ENCODE results near the gene RPUSD4.

GRCh38 chr11:126212089-126212660, 725 bp upstream of the RPUSD4 start:
- TF ChIP-seq, protein P1, sequence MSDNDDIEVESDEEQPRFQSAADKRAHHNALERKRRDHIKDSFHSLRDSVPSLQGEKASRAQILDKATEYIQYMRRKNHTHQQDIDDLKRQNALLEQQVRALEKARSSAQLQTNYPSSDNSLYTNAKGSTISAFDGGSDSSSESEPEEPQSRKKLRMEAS (IDR thresholded peaks at IDR 0.05; ENCODE audit: low read depth, low read length): no peak
- TF ChIP-seq, protein P2, sequence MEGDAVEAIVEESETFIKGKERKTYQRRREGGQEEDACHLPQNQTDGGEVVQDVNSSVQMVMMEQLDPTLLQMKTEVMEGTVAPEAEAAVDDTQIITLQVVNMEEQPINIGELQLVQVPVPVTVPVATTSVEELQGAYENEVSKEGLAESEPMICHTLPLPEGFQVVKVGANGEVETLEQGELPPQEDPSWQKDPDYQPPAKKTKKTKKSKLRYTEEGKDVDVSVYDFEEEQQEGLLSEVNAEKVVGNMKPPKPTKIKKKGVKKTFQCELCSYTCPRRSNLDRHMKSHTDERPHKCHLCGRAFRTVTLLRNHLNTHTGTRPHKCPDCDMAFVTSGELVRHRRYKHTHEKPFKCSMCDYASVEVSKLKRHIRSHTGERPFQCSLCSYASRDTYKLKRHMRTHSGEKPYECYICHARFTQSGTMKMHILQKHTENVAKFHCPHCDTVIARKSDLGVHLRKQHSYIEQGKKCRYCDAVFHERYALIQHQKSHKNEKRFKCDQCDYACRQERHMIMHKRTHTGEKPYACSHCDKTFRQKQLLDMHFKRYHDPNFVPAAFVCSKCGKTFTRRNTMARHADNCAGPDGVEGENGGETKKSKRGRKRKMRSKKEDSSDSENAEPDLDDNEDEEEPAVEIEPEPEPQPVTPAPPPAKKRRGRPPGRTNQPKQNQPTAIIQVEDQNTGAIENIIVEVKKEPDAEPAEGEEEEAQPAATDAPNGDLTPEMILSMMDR (IDR thresholded peaks at IDR 0.05; ENCODE audit: low read depth, low read length): no peak

All from NB4 (cell line).